GM12801 (cell line): ENCODE measurements around the gene ITPKB.

Experiments
- CTCF ChIP-seq: IDR thresholded peaks from one replicate; pipeline ENCODE4 v1.5.1; 2011; ENCODE audit warnings: control low read depth; ENCODE audit not compliant: insufficient read length; ENCODE audit errors: extremely low read depth

The ITPKB gene

GRCh38 chr1:226706684-226707083, 32.4 kb downstream of the ITPKB start:
- no peak for TF ChIP-seq CTCF

- no peak for TF ChIP-seq CTCF
Observed at GRCh38 chr1:226704169-226704937, 34.7 kb downstream of the ITPKB start.

GRCh38 chr1:226702957-226703831, 35.9 kb downstream of the ITPKB start:
- TF ChIP-seq CTCF, result no peak

- TF ChIP-seq CTCF, result no peak
Observed at GRCh38 chr1:226702318-226702956, 36.6 kb downstream of the ITPKB start.

- TF ChIP-seq CTCF, result no peak
Observed at GRCh38 chr1:226700861-226701260, 38.2 kb downstream of the ITPKB start.

- TF ChIP-seq CTCF, result no peak
Observed at GRCh38 chr1:226699166-226699565, 39.9 kb downstream of the ITPKB start.

- TF ChIP-seq CTCF, result no peak
Observed at GRCh38 chr1:226698659-226699058, 40.4 kb downstream of the ITPKB start.
